ENCODE data around the gene ATP13A3. TPM values are rescaled to one million over a fixed set of nuclear protein-coding genes. Genes with fewer than 3 reads are reported as not detected.
"Not testable (repeated sequence)": the region's sequence is repeated elsewhere in the genome, so short reads cannot be mapped to it uniquely, and the experiment has no call there.

Gene ATP13A3
- total RNA-seq, 1 donor from 2014 or later: 57.7 TPM

DNA sequence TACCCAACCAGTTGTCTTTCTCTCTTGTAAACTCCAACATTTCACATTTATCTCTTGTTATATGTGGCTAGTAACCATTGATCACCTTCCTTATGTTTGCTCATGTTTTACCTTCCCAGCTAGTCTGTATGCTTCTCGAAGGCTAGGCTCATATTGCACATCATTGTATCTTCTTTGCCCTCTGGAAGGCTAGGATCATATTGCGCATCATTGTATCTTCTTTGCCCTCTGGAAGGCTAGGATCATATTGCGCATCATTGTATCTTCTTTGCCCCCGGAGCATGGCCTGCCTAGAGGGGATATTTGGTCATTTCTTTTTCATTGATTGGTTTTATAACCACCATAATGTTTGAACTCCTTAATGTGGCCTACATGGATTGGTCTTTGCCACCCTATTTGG lies 39.4 kb upstream of the ATP13A3 start:
- Histone ChIP-seq H3K4me1 (no peaks in the 10 kb centered on the region), H3K27ac (no peak overlapping the region), H3K4me3 (no peak overlapping the region), H3K27me3 (no peaks in the 10 kb centered on the region), H3K9me3 (no peaks in the 10 kb centered on the region), H3K36me3 (no peaks in the 10 kb centered on the region)
- DNase-seq (ENCODE audit: extremely low spot score in 2 of 2): no peak
- intact Hi-C loops (cut with DNase I): no loop called here
- no peak for TF ChIP-seq POLR2A (IDR thresholded peaks at IDR 0.05)
- TF ChIP-seq CTCF (IDR thresholded peaks at IDR 0.05): no peak
- TF ChIP-seq POLR2AphosphoS5 (IDR thresholded peaks at IDR 0.05; ENCODE audit: insufficient read depth in 1 of 2, low read depth in 1 of 2): no peak

DNA sequence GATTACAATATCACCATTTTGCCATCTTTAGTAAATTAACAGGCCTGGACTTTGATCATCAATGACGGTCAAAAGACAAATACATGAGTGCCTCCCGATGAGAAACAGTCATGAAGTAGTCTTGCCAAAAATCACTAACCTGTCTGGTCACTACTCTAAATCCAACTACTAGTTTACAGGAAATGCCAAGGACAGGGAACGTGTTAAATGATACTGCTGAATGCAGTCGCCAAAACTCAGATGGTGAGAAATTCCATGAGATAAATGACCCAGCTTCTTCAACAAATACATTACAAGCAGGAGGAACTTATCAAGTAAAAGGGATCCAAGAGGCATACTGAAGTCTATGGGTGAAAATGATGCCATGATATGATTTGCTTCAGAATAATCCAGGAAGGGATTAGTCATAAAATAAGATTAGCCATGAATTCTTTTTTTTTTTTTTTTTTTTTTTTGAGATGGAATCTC lies 35.8 kb upstream of the ATP13A3 start:
- no peak overlapping the region for H3K27ac ChIP-seq
- no peaks in the 10 kb centered on the region for H3K9me3 ChIP-seq
- intact Hi-C loops (cut with DNase I): no loop called here
- H3K36me3 ChIP-seq: no peaks in the 10 kb centered on the region
- no peaks in the 10 kb centered on the region for H3K4me1 ChIP-seq
- no peaks in the 10 kb centered on the region for H3K27me3 ChIP-seq
- no peak overlapping the region for H3K4me3 ChIP-seq
- no peak for DNase-seq (ENCODE audit: extremely low spot score in 2 of 2)
- TF ChIP-seq POLR2AphosphoS5 (IDR thresholded peaks at IDR 0.05; ENCODE audit: insufficient read depth in 1 of 2, low read depth in 1 of 2) (no peak), POLR2A (IDR thresholded peaks at IDR 0.05) (no peak), CTCF (IDR thresholded peaks at IDR 0.05) (no peak)

GRCh38 chr3:194521510-194522260 lies 34.9 kb upstream of the ATP13A3 start:
- no peaks in the 10 kb centered on the region for H3K4me1 ChIP-seq
- intact Hi-C loops (cut with DNase I): no loop called here

DNA sequence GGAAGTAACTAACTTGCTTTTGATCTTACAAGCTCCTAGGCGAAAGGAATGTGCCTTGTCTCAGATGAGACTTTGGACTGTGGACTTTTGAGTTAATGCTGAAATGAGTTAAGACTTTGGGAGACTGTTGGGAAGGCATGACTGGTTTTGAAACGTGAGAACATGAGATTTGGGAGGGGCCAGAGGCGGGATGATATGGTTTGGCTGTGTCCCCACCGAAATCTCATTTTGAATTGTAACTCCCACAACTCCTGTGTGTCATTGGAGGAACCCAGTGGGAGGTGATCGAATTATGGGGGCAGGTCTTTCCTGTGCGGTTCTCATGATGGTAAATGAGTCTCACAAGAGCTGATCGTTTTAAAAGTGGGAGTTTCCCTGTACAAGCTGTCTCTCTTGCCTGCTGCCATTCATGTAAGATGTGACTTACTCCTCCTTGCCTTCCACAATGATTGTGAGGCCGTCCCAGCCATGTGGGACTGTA lies 33.9 kb upstream of the ATP13A3 start:
- H3K36me3 ChIP-seq; H3K9me3 ChIP-seq; H3K4me3 ChIP-seq; intact Hi-C loops (cut with DNase I); H3K27ac ChIP-seq; H3K4me1 ChIP-seq; DNase-seq (ENCODE audit: extremely low spot score in 2 of 2); H3K27me3 ChIP-seq: not testable (repeated sequence)

More at GRCh38 chr3:194521510-194522260, 34.9 kb upstream of the ATP13A3 start:
- no peak overlapping the region for H3K4me3 ChIP-seq
- no peaks in the 10 kb centered on the region for H3K9me3 ChIP-seq
- no peak overlapping the region for H3K27ac ChIP-seq
- DNase-seq (ENCODE audit: extremely low spot score in 2 of 2): no peak
- TF ChIP-seq POLR2AphosphoS5 (IDR thresholded peaks at IDR 0.05; ENCODE audit: insufficient read depth in 1 of 2, low read depth in 1 of 2) (no peak), CTCF (IDR thresholded peaks at IDR 0.05) (no peak), POLR2A (IDR thresholded peaks at IDR 0.05) (no peak)
- H3K27me3 ChIP-seq: no peaks in the 10 kb centered on the region
- H3K36me3 ChIP-seq: no peaks in the 10 kb centered on the region

DNA sequence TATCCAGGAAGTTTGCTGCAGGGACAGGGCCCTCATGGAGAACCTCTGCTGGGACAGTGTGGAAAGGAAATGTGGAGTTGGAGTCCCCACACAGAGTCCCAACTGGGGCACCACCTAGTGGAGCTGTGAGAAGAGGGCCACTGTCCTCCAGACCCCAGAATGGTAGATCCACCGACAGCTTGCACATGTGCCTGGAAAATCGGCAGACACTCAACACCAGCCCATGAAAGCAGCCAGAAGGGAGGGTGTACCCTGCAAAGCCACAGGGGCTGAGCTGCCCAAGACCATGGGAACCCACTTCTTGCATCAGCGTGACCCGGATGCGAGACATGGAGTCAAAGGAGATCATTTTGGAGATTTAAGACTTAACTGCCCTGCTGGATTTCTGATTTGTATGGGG lies 33.4 kb upstream of the ATP13A3 start:
- intact Hi-C loops (cut with DNase I); H3K9me3 ChIP-seq; H3K36me3 ChIP-seq; DNase-seq (ENCODE audit: extremely low spot score in 2 of 2); H3K4me3 ChIP-seq; H3K27ac ChIP-seq; H3K27me3 ChIP-seq; H3K4me1 ChIP-seq: not testable (repeated sequence)

DNA sequence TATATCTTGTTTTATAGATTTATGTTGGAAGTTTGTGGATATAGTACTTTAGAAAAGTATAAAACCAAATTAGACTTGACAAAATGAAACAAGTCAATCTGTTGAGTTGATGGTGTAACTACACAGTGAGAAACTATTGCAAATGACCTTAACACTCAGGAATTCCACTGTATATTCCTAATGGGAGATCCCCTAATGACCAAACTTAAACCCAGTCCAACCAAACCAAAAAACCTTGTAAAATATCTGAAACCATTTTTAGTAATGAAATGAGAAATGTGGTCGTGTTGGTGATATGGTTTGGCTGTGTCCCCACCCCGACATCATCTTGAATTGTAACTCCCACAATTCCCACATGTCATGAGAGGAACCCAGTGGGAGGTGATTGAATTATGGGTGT lies 31.9 kb upstream of the ATP13A3 start:
- no peaks in the 10 kb centered on the region for H3K36me3 ChIP-seq
- no peaks in the 10 kb centered on the region for H3K27me3 ChIP-seq
- no peak overlapping the region for H3K4me3 ChIP-seq
- no peak for DNase-seq (ENCODE audit: extremely low spot score in 2 of 2)
- TF ChIP-seq POLR2A (IDR thresholded peaks at IDR 0.05) (no peak), CTCF (IDR thresholded peaks at IDR 0.05) (no peak)
- H3K27ac ChIP-seq: no peak overlapping the region
- no peaks in the 10 kb centered on the region for H3K9me3 ChIP-seq
- H3K4me1 ChIP-seq: no peaks in the 10 kb centered on the region
- intact Hi-C loops (cut with DNase I): no loop called here

All from vagina (tissue), 2 donors.